Measurements from ENCODE around the gene SLC6A11.

- TF ChIP-seq POLR2A (IDR thresholded peaks at IDR 0.05; ENCODE audit: insufficient read depth in 1 of 2, low read depth in 2 of 2, low read length in 2 of 2) (no peak), NR1H2 (CRISPR knock-in tag; IDR thresholded peaks at IDR 0.05; ENCODE audit: borderline replicate concordance, low read depth) (no peak), ZKSCAN5 (CRISPR knock-in tag; IDR thresholded peaks at IDR 0.05) (no peak), HBP1 (CRISPR knock-in tag; IDR thresholded peaks at IDR 0.05; ENCODE audit: low read depth) (no peak), ZNF562 (CRISPR knock-in tag; IDR thresholded peaks at IDR 0.05; ENCODE audit: borderline replicate concordance) (no peak), MED1 (CRISPR knock-in tag; IDR thresholded peaks at IDR 0.05) (no peak), NR3C1 (CRISPR knock-in tag; IDR thresholded peaks at IDR 0.05) (no peak), ZNF768 (CRISPR knock-in tag; IDR thresholded peaks at IDR 0.05) (no peak), PBX2 (CRISPR knock-in tag; IDR thresholded peaks at IDR 0.05) (no peak), EP300 (IDR thresholded peaks at IDR 0.05; ENCODE audit: low read depth in 2 of 2, low read length in 2 of 2) (no peak), EP300 (CRISPR knock-in tag; IDR thresholded peaks at IDR 0.05; ENCODE audit: borderline replicate concordance) (no peak), MIER3 (CRISPR knock-in tag; IDR thresholded peaks at IDR 0.05; ENCODE audit: borderline replicate concordance) (no peak), HDAC1 (CRISPR knock-in tag; IDR thresholded peaks at IDR 0.05) (no peak)
- TF ChIP-seq, protein P1, sequence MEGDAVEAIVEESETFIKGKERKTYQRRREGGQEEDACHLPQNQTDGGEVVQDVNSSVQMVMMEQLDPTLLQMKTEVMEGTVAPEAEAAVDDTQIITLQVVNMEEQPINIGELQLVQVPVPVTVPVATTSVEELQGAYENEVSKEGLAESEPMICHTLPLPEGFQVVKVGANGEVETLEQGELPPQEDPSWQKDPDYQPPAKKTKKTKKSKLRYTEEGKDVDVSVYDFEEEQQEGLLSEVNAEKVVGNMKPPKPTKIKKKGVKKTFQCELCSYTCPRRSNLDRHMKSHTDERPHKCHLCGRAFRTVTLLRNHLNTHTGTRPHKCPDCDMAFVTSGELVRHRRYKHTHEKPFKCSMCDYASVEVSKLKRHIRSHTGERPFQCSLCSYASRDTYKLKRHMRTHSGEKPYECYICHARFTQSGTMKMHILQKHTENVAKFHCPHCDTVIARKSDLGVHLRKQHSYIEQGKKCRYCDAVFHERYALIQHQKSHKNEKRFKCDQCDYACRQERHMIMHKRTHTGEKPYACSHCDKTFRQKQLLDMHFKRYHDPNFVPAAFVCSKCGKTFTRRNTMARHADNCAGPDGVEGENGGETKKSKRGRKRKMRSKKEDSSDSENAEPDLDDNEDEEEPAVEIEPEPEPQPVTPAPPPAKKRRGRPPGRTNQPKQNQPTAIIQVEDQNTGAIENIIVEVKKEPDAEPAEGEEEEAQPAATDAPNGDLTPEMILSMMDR (CRISPR knock-in tag; IDR thresholded peaks at IDR 0.05), result no peak
- TF ChIP-seq, protein P2, sequence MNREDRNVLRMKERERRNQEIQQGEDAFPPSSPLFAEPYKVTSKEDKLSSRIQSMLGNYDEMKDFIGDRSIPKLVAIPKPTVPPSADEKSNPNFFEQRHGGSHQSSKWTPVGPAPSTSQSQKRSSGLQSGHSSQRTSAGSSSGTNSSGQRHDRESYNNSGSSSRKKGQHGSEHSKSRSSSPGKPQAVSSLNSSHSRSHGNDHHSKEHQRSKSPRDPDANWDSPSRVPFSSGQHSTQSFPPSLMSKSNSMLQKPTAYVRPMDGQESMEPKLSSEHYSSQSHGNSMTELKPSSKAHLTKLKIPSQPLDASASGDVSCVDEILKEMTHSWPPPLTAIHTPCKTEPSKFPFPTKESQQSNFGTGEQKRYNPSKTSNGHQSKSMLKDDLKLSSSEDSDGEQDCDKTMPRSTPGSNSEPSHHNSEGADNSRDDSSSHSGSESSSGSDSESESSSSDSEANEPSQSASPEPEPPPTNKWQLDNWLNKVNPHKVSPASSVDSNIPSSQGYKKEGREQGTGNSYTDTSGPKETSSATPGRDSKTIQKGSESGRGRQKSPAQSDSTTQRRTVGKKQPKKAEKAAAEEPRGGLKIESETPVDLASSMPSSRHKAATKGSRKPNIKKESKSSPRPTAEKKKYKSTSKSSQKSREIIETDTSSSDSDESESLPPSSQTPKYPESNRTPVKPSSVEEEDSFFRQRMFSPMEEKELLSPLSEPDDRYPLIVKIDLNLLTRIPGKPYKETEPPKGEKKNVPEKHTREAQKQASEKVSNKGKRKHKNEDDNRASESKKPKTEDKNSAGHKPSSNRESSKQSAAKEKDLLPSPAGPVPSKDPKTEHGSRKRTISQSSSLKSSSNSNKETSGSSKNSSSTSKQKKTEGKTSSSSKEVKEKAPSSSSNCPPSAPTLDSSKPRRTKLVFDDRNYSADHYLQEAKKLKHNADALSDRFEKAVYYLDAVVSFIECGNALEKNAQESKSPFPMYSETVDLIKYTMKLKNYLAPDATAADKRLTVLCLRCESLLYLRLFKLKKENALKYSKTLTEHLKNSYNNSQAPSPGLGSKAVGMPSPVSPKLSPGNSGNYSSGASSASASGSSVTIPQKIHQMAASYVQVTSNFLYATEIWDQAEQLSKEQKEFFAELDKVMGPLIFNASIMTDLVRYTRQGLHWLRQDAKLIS (CRISPR knock-in tag; IDR thresholded peaks at IDR 0.05), result no peak
Observed at GRCh38 chr3:10939556-10939955, 123.5 kb downstream of the SLC6A11 start.

Measured in HepG2 (cell line).